ENCODE results near the gene E2F6. TPM values are rescaled to one million over a fixed set of nuclear protein-coding genes. Genes with fewer than 3 reads are reported as not detected.

Gene E2F6
- total RNA-seq, 4 donors from 2014 or later, result 3.6 to 14.5 (median 9.9) TPM

GRCh38 chr2:11505652-11506610, 40.0 kb upstream of the E2F6 start:
- Histone ChIP-seq H3K9me3 (peaks cover 0 to 3% (median 0%) of the 10 kb centered on the region in 3 donors), H3K4me3 (no peak overlapping the region), H3K27ac (no peak overlapping the region), H3K27me3 (no peaks in the 10 kb centered on the region), H3K36me3 (no peaks in the 10 kb centered on the region), H3K4me1 (peaks cover 0 to 11% (median 0%) of the 10 kb centered on the region in 3 donors)
- DNase-seq, result no peak
- 69 to 70% methylated on average over 11 of the region's 11 CpGs for WGBS, 2 donors
- TF ChIP-seq CTCF (IDR thresholded peaks at IDR 0.05) (no peak), POLR2A (IDR thresholded peaks at IDR 0.05) (no peak)
- intact Hi-C loops (cut with DNase I), result no loop called here

GRCh38 chr2:11503354-11503927, 37.5 kb upstream of the E2F6 start:
- Histone ChIP-seq H3K27ac (no peak overlapping the region), H3K9me3 (peaks cover 0 to 3% (median 0%) of the 10 kb centered on the region in 3 donors), H3K4me3 (no peak overlapping the region), H3K4me1 (peaks cover 0 to 19% (median 0%) of the 10 kb centered on the region in 3 donors), H3K27me3 (no peaks in the 10 kb centered on the region), H3K36me3 (no peaks in the 10 kb centered on the region)
- WGBS, 2 donors, result 64 to 65% methylated on average over 8 of the region's 8 CpGs
- no peak for TF ChIP-seq CTCF (IDR thresholded peaks at IDR 0.05)
- no peak for TF ChIP-seq POLR2A (IDR thresholded peaks at IDR 0.05)
- no peak for DNase-seq
- intact Hi-C loops (cut with DNase I), result no loop called here

GRCh38 chr2:11502740-11503292, 36.9 kb upstream of the E2F6 start:
- peaks cover 0 to 3% (median 0%) of the 10 kb centered on the region in 3 donors for H3K9me3 ChIP-seq
- TF ChIP-seq CTCF (IDR thresholded peaks at IDR 0.05) (no peak), POLR2A (IDR thresholded peaks at IDR 0.05) (no peak)
- DNase-seq, result no peak
- intact Hi-C loops (cut with DNase I), result no loop called here
- 69 to 83% methylated on average over 3 to 4 of the region's 4 CpGs for WGBS, 2 donors
- H3K4me3 ChIP-seq, result no peak overlapping the region
- H3K27me3 ChIP-seq, result no peaks in the 10 kb centered on the region
- H3K4me1 ChIP-seq, result peaks cover 0 to 12% (median 0%) of the 10 kb centered on the region in 3 donors
- no peak overlapping the region for H3K27ac ChIP-seq
- no peaks in the 10 kb centered on the region for H3K36me3 ChIP-seq

GRCh38 chr2:11500702-11501303, 34.8 kb upstream of the E2F6 start:
- H3K27ac ChIP-seq, result no peak overlapping the region
- H3K36me3 ChIP-seq, result no peaks in the 10 kb centered on the region
- WGBS, 2 donors, result 79 to 80% methylated on average over 5 of the region's 5 CpGs
- peaks cover 0 to 6% (median 0%) of the 10 kb centered on the region in 4 donors for H3K27me3 ChIP-seq
- no peak for DNase-seq
- TF ChIP-seq POLR2A (IDR thresholded peaks at IDR 0.05) (no peak), CTCF (IDR thresholded peaks at IDR 0.05) (no peak)
- intact Hi-C loops (cut with DNase I), result no loop called here
- H3K9me3 ChIP-seq, result peaks cover 0 to 3% (median 0%) of the 10 kb centered on the region in 3 donors
- H3K4me3 ChIP-seq, result no peak overlapping the region
- H3K4me1 ChIP-seq, result peaks cover 0 to 10% (median 0%) of the 10 kb centered on the region in 3 donors
